HCT116 (cell line): ENCODE measurements around the gene CISD2. TPM values are rescaled to one million over a fixed set of nuclear protein-coding genes. Genes with fewer than 3 reads are reported as not detected.

Source experiments
- ATF3 ChIP-seq: IDR thresholded peaks from 2 replicates; pipeline ENCODE4 v1.6.1; 2012
- CBX3 ChIP-seq: IDR thresholded peaks from 2 replicates; pipeline ENCODE4 v1.6.1; 2012; ENCODE audit warnings: low read depth
- CTCF ChIP-seq, 3 experiments: fragments of 200-600 bp in 1 of 3; sonication (generic) in 1 of 3; IDR thresholded peaks in 2 of 3; conservative IDR thresholded peaks in 1 of 3; 2 replicates each; pipeline ENCODE4 v1.5.1; 2012 to 2017; ENCODE audit warnings: low read depth in 2 of 3, low read length in 2 of 3, antibody characterized with exemption in 1 of 3, borderline replicate concordance in 1 of 3, control low read depth in 1 of 3, mild to moderate bottlenecking in 1 of 3, mixed read lengths in 1 of 3, mixed run types in 1 of 3, moderate library complexity in 1 of 3; ENCODE audit not compliant: insufficient read depth in 1 of 3
- EZH2phosphoT487 ChIP-seq: fragments of 200-600 bp; IDR thresholded peaks from 2 replicates; pipeline ENCODE4 v1.6.1; 2018; ENCODE audit warnings: antibody characterized with exemption, borderline replicate concordance
- FOSL1 ChIP-seq: IDR thresholded peaks from 2 replicates; pipeline ENCODE4 v1.6.1; 2012; ENCODE audit warnings: low read depth
- JUND ChIP-seq: IDR thresholded peaks from 2 replicates; pipeline ENCODE4 v1.6.1; 2012
- POLR2AphosphoS5 ChIP-seq: IDR thresholded peaks from 2 replicates; pipeline ENCODE4 v1.6.1; 2011; ENCODE audit warnings: mild to moderate bottlenecking, low read depth, low read length, moderate library complexity
- YY1 ChIP-seq: IDR thresholded peaks from 2 replicates; pipeline ENCODE4 v1.6.1; 2011; ENCODE audit warnings: low read length, low read depth, moderate library complexity, mild to moderate bottlenecking; ENCODE audit not compliant: insufficient replicate concordance; ENCODE audit errors: extremely low read depth
- total RNA-seq: library from RNA; stranded (reverse); gene quantifications from one replicate; pipeline ENCODE4 v1.2.1, GENCODE V29; 2021; ENCODE audit not compliant: unreplicated experiment
- TF ChIP-seq, protein P1 (sequence below): IDR thresholded peaks from 2 replicates; pipeline ENCODE4 v1.6.1; 2012; ENCODE audit warnings: low read depth

The CISD2 gene
- total RNA-seq, 1 experiment from 2014 or later: 38.9 TPM

DNA sequence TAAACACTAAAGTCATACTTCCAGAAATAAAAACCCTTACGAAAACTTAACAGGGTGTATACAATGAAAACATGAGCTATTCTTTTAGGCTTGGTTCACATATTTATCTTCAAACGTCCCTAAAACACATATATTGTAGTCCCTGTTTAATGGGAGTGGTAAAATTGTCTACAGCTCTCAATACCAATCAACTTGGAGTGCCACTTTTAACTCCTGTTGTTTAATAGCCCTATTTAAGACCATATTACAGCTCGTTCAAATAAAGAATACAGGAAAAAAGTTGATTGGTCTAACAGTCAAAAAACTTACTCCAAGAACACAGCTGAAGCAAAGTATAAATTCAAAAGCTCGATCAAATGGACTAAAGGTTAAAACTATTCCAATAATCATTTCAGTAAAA is 45.3 kb upstream of the CISD2 start (continued):
- TF ChIP-seq, protein P1, sequence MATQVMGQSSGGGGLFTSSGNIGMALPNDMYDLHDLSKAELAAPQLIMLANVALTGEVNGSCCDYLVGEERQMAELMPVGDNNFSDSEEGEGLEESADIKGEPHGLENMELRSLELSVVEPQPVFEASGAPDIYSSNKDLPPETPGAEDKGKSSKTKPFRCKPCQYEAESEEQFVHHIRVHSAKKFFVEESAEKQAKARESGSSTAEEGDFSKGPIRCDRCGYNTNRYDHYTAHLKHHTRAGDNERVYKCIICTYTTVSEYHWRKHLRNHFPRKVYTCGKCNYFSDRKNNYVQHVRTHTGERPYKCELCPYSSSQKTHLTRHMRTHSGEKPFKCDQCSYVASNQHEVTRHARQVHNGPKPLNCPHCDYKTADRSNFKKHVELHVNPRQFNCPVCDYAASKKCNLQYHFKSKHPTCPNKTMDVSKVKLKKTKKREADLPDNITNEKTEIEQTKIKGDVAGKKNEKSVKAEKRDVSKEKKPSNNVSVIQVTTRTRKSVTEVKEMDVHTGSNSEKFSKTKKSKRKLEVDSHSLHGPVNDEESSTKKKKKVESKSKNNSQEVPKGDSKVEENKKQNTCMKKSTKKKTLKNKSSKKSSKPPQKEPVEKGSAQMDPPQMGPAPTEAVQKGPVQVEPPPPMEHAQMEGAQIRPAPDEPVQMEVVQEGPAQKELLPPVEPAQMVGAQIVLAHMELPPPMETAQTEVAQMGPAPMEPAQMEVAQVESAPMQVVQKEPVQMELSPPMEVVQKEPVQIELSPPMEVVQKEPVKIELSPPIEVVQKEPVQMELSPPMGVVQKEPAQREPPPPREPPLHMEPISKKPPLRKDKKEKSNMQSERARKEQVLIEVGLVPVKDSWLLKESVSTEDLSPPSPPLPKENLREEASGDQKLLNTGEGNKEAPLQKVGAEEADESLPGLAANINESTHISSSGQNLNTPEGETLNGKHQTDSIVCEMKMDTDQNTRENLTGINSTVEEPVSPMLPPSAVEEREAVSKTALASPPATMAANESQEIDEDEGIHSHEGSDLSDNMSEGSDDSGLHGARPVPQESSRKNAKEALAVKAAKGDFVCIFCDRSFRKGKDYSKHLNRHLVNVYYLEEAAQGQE: no peak
- TF ChIP-seq ATF3 (no peak), CBX3 (no peak), YY1 (no peak), CTCF (IDR thresholded peaks at IDR 0.05 in 2 of 3, conservative IDR thresholded peaks at IDR 0.05 in 1 of 3; ENCODE audit: borderline replicate concordance in 1 of 3, insufficient read depth in 1 of 3, low read depth in 2 of 3, low read length in 2 of 3) (no peak), FOSL1 (no peak), JUND (no peak), POLR2AphosphoS5 (no peak), EZH2phosphoT487 (no peak)
